ENCODE results near the gene KIF18B. TPM values are rescaled to one million over a fixed set of nuclear protein-coding genes. Genes with fewer than 3 reads are reported as not detected.

KIF18B gene
- total RNA-seq, 6 experiments from 2014 or later = 0.20 to 0.99 (median 0.35) TPM

DNA sequence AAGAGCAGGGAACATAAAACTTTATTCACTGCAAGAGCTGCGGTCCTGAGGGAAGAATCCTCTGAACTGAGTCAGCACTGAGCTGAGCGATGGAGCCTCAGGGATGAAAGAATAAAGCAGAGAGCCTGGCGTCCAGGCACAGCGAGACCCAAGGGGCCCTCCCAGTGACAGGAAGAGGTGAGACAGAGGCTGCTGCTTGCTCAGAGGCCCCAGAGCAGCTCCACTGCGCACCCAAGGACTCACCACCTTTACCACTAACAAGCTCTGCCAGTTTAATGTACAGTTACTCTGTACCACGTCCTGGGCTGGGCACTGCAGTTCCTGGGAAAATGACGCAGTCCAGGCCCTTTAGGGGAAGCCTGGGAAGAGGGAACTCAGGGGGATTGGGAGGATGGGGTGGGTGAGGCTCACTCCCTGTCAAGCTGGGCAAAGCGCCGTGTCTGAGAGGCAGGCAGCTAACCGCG is 37.9 kb downstream of the KIF18B start:
- Histone ChIP-seq H3K4me1 (peaks cover 0 to 10% (median 4%) of the 10 kb centered on the region in 4 donors), H3K27me3 (no peaks in the 10 kb centered on the region), H3K36me3 (no peaks in the 10 kb centered on the region), H3K4me3 (no peak overlapping the region), H3K27ac (no peak overlapping the region), H3K9me3 (no peaks in the 10 kb centered on the region)
- DNase-seq (no peak), ATAC-seq (no peak)
- TF ChIP-seq, protein P1, sequence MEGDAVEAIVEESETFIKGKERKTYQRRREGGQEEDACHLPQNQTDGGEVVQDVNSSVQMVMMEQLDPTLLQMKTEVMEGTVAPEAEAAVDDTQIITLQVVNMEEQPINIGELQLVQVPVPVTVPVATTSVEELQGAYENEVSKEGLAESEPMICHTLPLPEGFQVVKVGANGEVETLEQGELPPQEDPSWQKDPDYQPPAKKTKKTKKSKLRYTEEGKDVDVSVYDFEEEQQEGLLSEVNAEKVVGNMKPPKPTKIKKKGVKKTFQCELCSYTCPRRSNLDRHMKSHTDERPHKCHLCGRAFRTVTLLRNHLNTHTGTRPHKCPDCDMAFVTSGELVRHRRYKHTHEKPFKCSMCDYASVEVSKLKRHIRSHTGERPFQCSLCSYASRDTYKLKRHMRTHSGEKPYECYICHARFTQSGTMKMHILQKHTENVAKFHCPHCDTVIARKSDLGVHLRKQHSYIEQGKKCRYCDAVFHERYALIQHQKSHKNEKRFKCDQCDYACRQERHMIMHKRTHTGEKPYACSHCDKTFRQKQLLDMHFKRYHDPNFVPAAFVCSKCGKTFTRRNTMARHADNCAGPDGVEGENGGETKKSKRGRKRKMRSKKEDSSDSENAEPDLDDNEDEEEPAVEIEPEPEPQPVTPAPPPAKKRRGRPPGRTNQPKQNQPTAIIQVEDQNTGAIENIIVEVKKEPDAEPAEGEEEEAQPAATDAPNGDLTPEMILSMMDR (IDR thresholded peaks at IDR 0.05) = no peak
- intact Hi-C loops (cut with DNase I) = loop anchor here in 1 of 2 donors (10.0 kb wide), 1 partner anchor 215 kb away; no protein-coding TSS in a partner anchor
- WGBS (ENCODE audit: insufficient coverage, low coverage, low lambda C conversion rate, missing lambda C conversion rate) = 70% methylated on average over 8 of the region's 11 CpGs

DNA sequence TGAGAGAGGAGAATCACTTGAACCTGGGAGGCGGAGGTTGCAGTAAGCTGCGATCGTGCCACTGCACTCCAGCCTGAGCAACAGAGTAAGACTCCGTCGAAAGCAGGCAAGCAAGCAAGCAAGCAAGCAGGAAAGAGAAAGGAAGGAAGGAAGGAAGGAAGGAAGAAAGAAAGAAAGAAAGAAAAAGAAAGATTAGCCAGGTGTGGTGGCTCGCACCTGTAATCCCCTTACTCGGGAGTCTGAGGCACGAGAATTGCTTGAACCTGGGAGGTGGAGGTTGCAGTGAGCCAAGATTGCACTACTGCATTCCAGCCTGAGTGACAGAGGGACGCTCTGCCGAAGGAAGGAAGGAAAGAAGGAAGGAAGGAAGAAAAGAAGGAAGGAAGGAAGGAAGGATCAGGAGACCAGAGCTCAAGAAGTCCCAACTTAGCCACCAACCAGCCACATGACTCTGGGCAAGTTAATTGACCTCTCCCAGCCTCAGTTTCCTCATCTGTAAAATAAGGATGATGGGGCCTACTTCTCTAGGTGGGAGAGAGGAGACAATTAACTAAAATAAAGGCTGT is 38.7 kb downstream of the KIF18B start:
- WGBS (ENCODE audit: insufficient coverage, low coverage, low lambda C conversion rate, missing lambda C conversion rate) = 81% methylated on average over 8 of the region's 10 CpGs
- Histone ChIP-seq H3K27ac (no peak overlapping the region), H3K27me3 (no peaks in the 10 kb centered on the region), H3K9me3 (no peaks in the 10 kb centered on the region), H3K4me3 (no peak overlapping the region), H3K4me1 (peaks cover 0 to 10% (median 4%) of the 10 kb centered on the region in 4 donors), H3K36me3 (no peaks in the 10 kb centered on the region)
- ATAC-seq (no peak), DNase-seq (no peak)
- intact Hi-C loops (cut with DNase I) = no loop called here
- TF ChIP-seq, protein P1 (IDR thresholded peaks at IDR 0.05) = no peak
- TF ChIP-seq POLR2A (IDR thresholded peaks at IDR 0.05) = no peak

DNA sequence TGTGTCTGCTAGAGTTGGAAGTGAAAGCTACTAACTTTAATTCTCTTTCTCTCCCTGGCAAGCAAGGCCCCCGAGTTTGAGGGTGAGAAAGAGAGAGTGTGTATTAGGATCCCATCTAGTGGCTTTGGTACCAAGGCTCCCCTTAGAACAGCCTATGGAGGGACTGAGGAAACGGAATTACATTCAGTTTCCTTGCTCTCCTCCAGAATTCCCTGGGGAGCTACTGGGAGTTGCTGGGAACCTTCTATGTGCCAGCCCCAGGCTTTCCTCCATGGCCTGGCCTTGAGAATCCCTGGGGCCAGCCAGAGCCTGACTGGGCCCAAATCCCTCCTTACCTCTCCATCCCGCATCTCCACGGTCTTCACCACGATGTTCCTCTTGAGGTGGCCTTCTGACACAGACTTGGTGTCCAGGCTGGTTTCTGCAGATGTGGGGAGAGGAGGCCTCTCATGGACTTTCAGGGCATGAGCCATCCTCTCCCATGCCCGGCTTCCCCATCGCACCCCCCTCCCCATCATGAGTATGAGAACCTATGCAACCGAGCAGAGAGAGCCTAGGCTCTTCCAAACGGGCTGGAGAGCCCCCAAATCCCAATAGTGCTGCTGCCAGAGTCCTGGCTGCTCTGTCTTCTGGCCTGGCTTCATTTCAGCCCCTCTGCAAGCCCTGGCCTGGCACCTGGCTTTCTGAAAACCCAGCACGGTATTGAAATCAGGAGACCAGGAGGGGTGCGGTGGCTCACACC is 39.7 kb downstream of the KIF18B start:
- H3K27ac ChIP-seq = no peak overlapping the region
- H3K4me3 ChIP-seq = no peak overlapping the region
- H3K36me3 ChIP-seq = no peaks in the 10 kb centered on the region
- no peaks in the 10 kb centered on the region for H3K9me3 ChIP-seq
- H3K4me1 ChIP-seq = peaks cover 0 to 10% (median 4%) of the 10 kb centered on the region in 4 donors
- 83% methylated on average over 5 of the region's 11 CpGs for WGBS (ENCODE audit: insufficient coverage, low coverage, low lambda C conversion rate, missing lambda C conversion rate)
- ATAC-seq (no peak), DNase-seq (no peak)
- H3K27me3 ChIP-seq = no peaks in the 10 kb centered on the region
- intact Hi-C loops (cut with DNase I) = no loop called here
- TF ChIP-seq POLR2A (IDR thresholded peaks at IDR 0.05) = no peak
- TF ChIP-seq, protein P1 (IDR thresholded peaks at IDR 0.05) = no peak

DNA sequence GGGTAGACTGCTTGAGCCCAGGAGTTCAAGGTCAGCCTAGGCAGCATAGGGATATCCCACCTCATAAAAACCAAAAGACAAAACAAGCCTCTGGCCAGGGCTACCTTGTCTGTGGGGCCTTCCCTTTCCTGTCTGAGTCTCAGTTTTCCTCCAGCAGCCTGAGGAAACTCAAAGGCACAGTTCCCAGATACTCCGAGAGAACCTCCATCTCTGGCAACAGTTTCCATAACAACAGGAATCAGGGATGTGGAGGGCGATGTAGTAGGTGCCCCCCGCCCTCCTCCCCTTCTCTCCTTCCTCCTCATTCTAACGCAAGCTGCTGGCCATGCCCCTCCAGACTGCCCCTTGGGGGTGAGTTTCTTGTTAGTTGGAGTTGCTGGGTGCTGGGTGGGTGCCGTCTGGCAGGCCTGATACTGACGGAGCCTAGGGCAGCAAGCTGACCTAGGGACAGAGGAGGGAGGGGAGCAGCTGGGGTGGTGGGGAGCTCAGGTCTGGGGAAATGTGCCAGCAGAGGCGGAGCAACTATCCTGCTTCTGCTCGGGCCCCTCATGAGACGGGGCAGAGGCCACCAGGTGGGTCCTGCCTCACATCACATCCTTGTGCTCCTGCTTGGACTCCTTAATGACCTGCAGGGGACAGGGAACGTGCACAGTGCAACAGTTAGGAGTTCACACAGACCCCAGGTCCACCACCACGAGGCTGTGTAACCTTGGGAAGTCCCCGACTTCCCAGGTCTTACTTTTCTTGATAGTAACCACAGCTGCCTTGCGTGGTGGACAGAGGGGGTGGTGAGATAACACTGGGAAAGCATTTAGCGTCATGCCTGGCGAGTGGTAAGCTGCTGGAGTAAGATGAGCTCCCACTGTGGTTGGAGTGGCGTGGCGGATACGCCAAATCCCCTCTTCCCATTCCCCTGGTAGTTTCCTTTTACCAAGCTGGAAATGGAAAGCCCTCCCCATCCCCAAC is 40.5 kb downstream of the KIF18B start:
- no peaks in the 10 kb centered on the region for H3K9me3 ChIP-seq
- H3K4me1 ChIP-seq = peaks cover 0 to 10% (median 4%) of the 10 kb centered on the region in 4 donors
- 77% methylated on average over 11 of the region's 18 CpGs for WGBS (ENCODE audit: insufficient coverage, low coverage, low lambda C conversion rate, missing lambda C conversion rate)
- no peak for ATAC-seq
- H3K36me3 ChIP-seq = no peaks in the 10 kb centered on the region
- no peaks in the 10 kb centered on the region for H3K27me3 ChIP-seq
- DNase-seq = no peak
- H3K4me3 ChIP-seq = no peak overlapping the region
- H3K27ac ChIP-seq = no peak overlapping the region
- no peak for TF ChIP-seq POLR2A (IDR thresholded peaks at IDR 0.05)
- intact Hi-C loops (cut with DNase I) = no loop called here

Data from right lobe of liver (tissue), 6 donors.